GM23338 (cell line): ENCODE results near the gene TMCO4.

ENCODE experiments used
- CREB1 ChIP-seq: fragments of 250-450 bp; sonication (Bioruptor Pico); IDR thresholded peaks from 2 replicates; pipeline ENCODE4 v1.5.0; 2020; ENCODE audit warnings: low read depth, mild to moderate bottlenecking, moderate library complexity
- CTCF ChIP-seq, 2 experiments: fragments of 200-600 bp in 1 of 2; sonication (generic) in 1 of 2; conservative IDR thresholded peaks; 2 replicates each; pipeline versions ENCODE4 v1.5.1 to v1.6.1; 2016 to 2017; ENCODE audit warnings: antibody characterized with exemption in 2 of 2, low read depth in 2 of 2, mild to moderate bottlenecking in 2 of 2, moderate library complexity in 1 of 2
- EZH2 ChIP-seq: fragments of 200-600 bp; sonication (generic); IDR thresholded peaks from one replicate; pipeline ENCODE4 v1.8.0; 2017; ENCODE audit warnings: antibody characterized with exemption, mild to moderate bottlenecking, low read depth; ENCODE audit not compliant: unreplicated experiment
- EZH2phosphoT487 ChIP-seq: fragments of 200-600 bp; sonication (generic); IDR thresholded peaks from one replicate; pipeline ENCODE4 v1.8.1; 2018; ENCODE audit warnings: antibody characterized with exemption; ENCODE audit not compliant: unreplicated experiment
- JUNB ChIP-seq: IDR thresholded peaks from one replicate; pipeline ENCODE4 v1.6.1; 2016; ENCODE audit warnings: antibody characterized with exemption; ENCODE audit not compliant: unreplicated experiment
- NANOG ChIP-seq: IDR thresholded peaks from 2 replicates; pipeline ENCODE4 v1.6.1; 2016; ENCODE audit warnings: antibody characterized with exemption, borderline replicate concordance
- POLR2AphosphoS5 ChIP-seq: IDR thresholded peaks from 2 replicates; pipeline ENCODE4 v1.6.1; 2016; ENCODE audit warnings: antibody characterized with exemption, low read depth
- REST ChIP-seq: IDR thresholded peaks from one replicate; pipeline ENCODE4 v1.6.1; 2018; ENCODE audit warnings: antibody characterized with exemption; ENCODE audit not compliant: unreplicated experiment
- ZNF331 ChIP-seq: fragments of 250-450 bp; sonication (Bioruptor Pico); IDR thresholded peaks from 2 replicates; pipeline ENCODE4 v1.5.0; 2020; ENCODE audit warnings: low read depth, mild to moderate bottlenecking, moderate library complexity

GRCh38 chr1:19690342-19690741 lies 109.4 kb downstream of the TMCO4 start:
- no peak for TF ChIP-seq CTCF (conservative IDR thresholded peaks at IDR 0.05; ENCODE audit: low read depth in 2 of 2)
- no peak for TF ChIP-seq EZH2
- no peak for TF ChIP-seq POLR2AphosphoS5
- no peak for TF ChIP-seq CREB1 (CRISPR knock-in tag)
- TF ChIP-seq EZH2phosphoT487 = no peak
- TF ChIP-seq REST = no peak
- TF ChIP-seq JUNB = no peak
- TF ChIP-seq NANOG = no peak
- no peak for TF ChIP-seq ZNF331 (CRISPR knock-in tag)
